Panc1 (cell line): ENCODE data around the gene AUH. TPM values are rescaled to one million over a fixed set of nuclear protein-coding genes. Genes with fewer than 3 reads are reported as not detected.

Experiments
- ATAC-seq: fragments of 200-7000 bp; cut with Tn5 transposase; 2 replicates; pipeline ENCODE4 v1.9.1; 2020; ENCODE audit warnings: mild to moderate bottlenecking, moderate library complexity
- BruUV-seq: library from RNA; stranded (reverse); fragments of 400-500 nt; replicated peaks from 2 replicates; lab custom pipeline; 2021; lab: Mats Ljungman, UMichigan
- CTCF ChIA-PET: fragments of 300-600 bp; sonication (Branson Sonifier 250); formaldehyde crosslinking; loops from one replicate; lab custom pipeline; 2022; ENCODE audit warnings: antibody characterized with exemption; lab: Charles Lee
- POLR2A ChIA-PET: fragments of 300-600 bp; sonication (Branson Sonifier 250); formaldehyde crosslinking; loops from one replicate; lab custom pipeline; 2022; ENCODE audit warnings: antibody characterized with exemption; lab: Charles Lee
- DNase-seq: peaks from one replicate; pipeline ENCODE4 v3.0.0-alpha.2; 2010; ENCODE audit warnings: low read depth, low spot score
- H3K27ac ChIP-seq: 2 replicates; pipeline ENCODE4 v1.5.1; 2011; ENCODE audit warnings: mild to moderate bottlenecking, low read length, inconsistent platforms
- H3K27me3 ChIP-seq: fragments of 200-500 bp; sonication (Bioruptor generic); 2 replicates; pipeline ENCODE4 v1.6.0; 2014; ENCODE audit warnings: low read length, inconsistent platforms; ENCODE audit not compliant: control insufficient read depth, insufficient read depth
- H3K36me3 ChIP-seq: fragments of 200-500 bp; sonication (Bioruptor generic); 2 replicates; pipeline ENCODE4 v1.5.1; 2014; ENCODE audit warnings: inconsistent platforms, mild to moderate bottlenecking, low read length, moderate library complexity; ENCODE audit not compliant: control insufficient read depth, insufficient read depth
- H3K4me1 ChIP-seq: 2 replicates; pipeline ENCODE4 v1.5.1; 2011; ENCODE audit warnings: inconsistent platforms, mild to moderate bottlenecking, low read length, moderate library complexity; ENCODE audit not compliant: control insufficient read depth, insufficient read depth
- H3K4me3 ChIP-seq, 2 experiments: 2 replicates each; pipeline ENCODE4 v1.5.1; 2011 to 2012; ENCODE audit warnings: low read depth in 2 of 2, low read length in 2 of 2, mild to moderate bottlenecking in 2 of 2, inconsistent platforms in 1 of 2, moderate library complexity in 1 of 2
- H3K9me3 ChIP-seq: fragments of 200-500 bp; sonication (Bioruptor generic); 2 replicates; pipeline ENCODE4 v1.5.1; 2014; ENCODE audit warnings: low read depth, mild to moderate bottlenecking, inconsistent platforms, low read length, moderate library complexity; ENCODE audit not compliant: control insufficient read depth, insufficient read depth
- POLR2AphosphoS5 ChIP-seq: IDR thresholded peaks from 2 replicates; pipeline ENCODE4 v1.6.1; 2012; ENCODE audit warnings: mild to moderate bottlenecking, low read depth, low read length, moderate library complexity
- REST ChIP-seq, 2 experiments: IDR thresholded peaks; 2 replicates each; pipeline ENCODE4 v1.6.1; 2011 to 2012; ENCODE audit warnings: low read depth in 2 of 2, control low read depth in 1 of 2, low read length in 1 of 2, mild to moderate bottlenecking in 1 of 2, moderate library complexity in 1 of 2; ENCODE audit not compliant: insufficient read depth in 1 of 2
- SIN3A ChIP-seq: IDR thresholded peaks from 2 replicates; pipeline ENCODE4 v1.6.1; 2012; ENCODE audit warnings: low read depth, mild to moderate bottlenecking, low read length, moderate library complexity, borderline replicate concordance; ENCODE audit not compliant: insufficient read depth
- TCF7L2 ChIP-seq: IDR thresholded peaks from 2 replicates; pipeline ENCODE4 v1.6.1; 2011; ENCODE audit warnings: mild to moderate bottlenecking, low read depth, low read length, inconsistent platforms
- in situ Hi-C: cut with HindIII; loops from 2 replicates; pipeline ENCODE4 v1.10.0; 2016; ENCODE audit warnings: low sequenced_read_pairs, low pct_unique_long_range_greater_than_20kb
- intact Hi-C: fragments of 100-400 bp; cut with micrococcal nuclease; formaldehyde crosslinking; loops from one replicate; pipeline ENCODE4 v1.10.0; 2022; ENCODE audit not compliant: unreplicated experiment
- total RNA-seq: library from RNA; stranded (reverse); gene quantifications from one replicate; pipeline ENCODE4 v1.2.1, GENCODE V29; 2021; ENCODE audit not compliant: unreplicated experiment
- TF ChIP-seq, protein P1 (sequence below): fragments of 450-650 bp; IDR thresholded peaks from 2 replicates; pipeline ENCODE4 v1.5.1; 2017; ENCODE audit warnings: mild to moderate bottlenecking

Gene AUH
- total RNA-seq, 1 experiment from 2014 or later, result 7.7 TPM

DNA sequence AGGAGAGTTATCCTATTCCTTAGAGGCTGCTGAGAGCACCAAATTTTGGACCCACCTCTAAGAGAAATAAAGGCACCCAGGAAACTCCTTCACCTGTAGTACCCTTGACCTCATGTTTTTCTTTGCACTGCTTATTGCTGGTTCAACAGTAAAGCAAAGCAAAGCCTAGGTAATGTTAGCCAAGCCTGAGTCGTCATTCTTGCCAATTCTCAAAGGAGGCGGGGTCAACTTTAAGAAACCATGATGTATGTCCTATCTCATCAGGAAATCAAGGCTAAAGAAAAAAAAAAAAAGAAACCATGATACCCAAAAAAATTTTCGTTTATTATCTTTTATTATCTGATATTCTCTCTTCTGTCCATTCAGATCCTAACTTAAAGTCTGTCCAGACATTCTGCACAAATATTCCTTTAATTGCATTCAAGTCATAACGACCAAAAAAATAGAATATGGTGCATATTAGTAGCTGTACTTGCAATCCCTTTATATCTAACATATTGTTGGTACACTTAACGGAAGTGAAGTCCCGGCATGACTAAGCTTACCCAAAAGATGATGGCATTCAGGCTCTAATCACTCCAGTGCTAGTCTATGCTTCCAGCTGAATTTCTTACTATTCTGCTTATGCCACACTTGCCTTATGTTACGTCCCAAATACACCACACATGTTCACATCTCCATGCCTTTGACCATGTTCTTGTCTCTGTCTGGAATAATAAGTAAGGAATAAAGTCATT is 1.8 kb downstream of the AUH start:
- BruUV-seq, result TSS peak; percentile 54
- Histone ChIP-seq H3K4me1 (peaks cover 5% of the 10 kb centered on the region), H3K36me3 (peaks cover 7% of the 10 kb centered on the region; the same call in 1 of the 2 replicates), H3K27me3 (no peaks in the 10 kb centered on the region), H3K4me3 (peak overlapping the region in 1 of 2 experiments; percentile 81; a peak in 2 of 4 replicates), H3K9me3 (no peaks in the 10 kb centered on the region), H3K27ac (peak overlapping the region; percentile 17; the same call in 1 of the 2 replicates)
- POLR2A ChIA-PET, result no interaction called here
- no peak for ATAC-seq
- no peak for DNase-seq
- TF ChIP-seq SIN3A (no peak), TCF7L2 (no peak), REST (IDR thresholded peaks at IDR 0.05; ENCODE audit: insufficient read depth in 1 of 2, low read depth in 2 of 2, low read length in 1 of 2) (no peak), POLR2AphosphoS5 (no peak)
- TF ChIP-seq, protein P1, sequence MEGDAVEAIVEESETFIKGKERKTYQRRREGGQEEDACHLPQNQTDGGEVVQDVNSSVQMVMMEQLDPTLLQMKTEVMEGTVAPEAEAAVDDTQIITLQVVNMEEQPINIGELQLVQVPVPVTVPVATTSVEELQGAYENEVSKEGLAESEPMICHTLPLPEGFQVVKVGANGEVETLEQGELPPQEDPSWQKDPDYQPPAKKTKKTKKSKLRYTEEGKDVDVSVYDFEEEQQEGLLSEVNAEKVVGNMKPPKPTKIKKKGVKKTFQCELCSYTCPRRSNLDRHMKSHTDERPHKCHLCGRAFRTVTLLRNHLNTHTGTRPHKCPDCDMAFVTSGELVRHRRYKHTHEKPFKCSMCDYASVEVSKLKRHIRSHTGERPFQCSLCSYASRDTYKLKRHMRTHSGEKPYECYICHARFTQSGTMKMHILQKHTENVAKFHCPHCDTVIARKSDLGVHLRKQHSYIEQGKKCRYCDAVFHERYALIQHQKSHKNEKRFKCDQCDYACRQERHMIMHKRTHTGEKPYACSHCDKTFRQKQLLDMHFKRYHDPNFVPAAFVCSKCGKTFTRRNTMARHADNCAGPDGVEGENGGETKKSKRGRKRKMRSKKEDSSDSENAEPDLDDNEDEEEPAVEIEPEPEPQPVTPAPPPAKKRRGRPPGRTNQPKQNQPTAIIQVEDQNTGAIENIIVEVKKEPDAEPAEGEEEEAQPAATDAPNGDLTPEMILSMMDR, result no peak
- in situ Hi-C loops, result no loop called here
- intact Hi-C loops, result no loop called here
- CTCF ChIA-PET, result no interaction called here

DNA sequence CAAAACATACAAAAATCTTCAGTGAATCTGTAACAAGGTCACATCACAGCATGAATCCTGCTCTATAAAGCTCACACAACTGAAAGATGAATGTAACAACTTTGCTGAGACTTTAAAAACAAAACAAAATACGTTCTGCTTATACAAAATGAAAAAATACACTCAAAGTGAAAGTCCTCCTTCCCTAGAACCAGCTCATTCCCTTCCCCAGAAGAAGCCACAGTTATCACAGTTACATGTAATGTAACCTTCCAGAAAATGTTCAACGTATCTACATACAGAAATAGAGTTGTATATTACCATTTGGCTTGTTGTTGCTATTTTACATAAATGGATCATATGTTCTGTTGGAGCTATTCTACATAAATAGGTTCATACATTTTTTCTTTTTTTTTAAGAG is 2.6 kb downstream of the AUH start:
- BruUV-seq, result no TSS peak
- in situ Hi-C loops (no loop called here), intact Hi-C loops (no loop called here)

More for the DNA sequence above, 2.6 kb downstream of the AUH start:
- ChIA-PET CTCF (no interaction called here), POLR2A (no interaction called here)
- no peak for ATAC-seq
- DNase-seq, result no peak
- peaks cover 7% of the 10 kb centered on the region; the same call in 1 of the 2 replicates for H3K36me3 ChIP-seq
- H3K9me3 ChIP-seq, result no peaks in the 10 kb centered on the region
- no peak overlapping the region for H3K27ac ChIP-seq
- peaks cover 5% of the 10 kb centered on the region for H3K4me1 ChIP-seq
- H3K4me3 ChIP-seq, result no peak overlapping the region
- no peaks in the 10 kb centered on the region for H3K27me3 ChIP-seq
- TF ChIP-seq TCF7L2 (no peak), SIN3A (no peak), REST (IDR thresholded peaks at IDR 0.05; ENCODE audit: insufficient read depth in 1 of 2, low read depth in 2 of 2, low read length in 1 of 2) (no peak), POLR2AphosphoS5 (no peak)
- TF ChIP-seq, protein P1, result no peak
